ENCODE data around the gene DNAJC3. TPM values are rescaled to one million over a fixed set of nuclear protein-coding genes. Genes with fewer than 3 reads are reported as not detected.

Gene DNAJC3, protein sequence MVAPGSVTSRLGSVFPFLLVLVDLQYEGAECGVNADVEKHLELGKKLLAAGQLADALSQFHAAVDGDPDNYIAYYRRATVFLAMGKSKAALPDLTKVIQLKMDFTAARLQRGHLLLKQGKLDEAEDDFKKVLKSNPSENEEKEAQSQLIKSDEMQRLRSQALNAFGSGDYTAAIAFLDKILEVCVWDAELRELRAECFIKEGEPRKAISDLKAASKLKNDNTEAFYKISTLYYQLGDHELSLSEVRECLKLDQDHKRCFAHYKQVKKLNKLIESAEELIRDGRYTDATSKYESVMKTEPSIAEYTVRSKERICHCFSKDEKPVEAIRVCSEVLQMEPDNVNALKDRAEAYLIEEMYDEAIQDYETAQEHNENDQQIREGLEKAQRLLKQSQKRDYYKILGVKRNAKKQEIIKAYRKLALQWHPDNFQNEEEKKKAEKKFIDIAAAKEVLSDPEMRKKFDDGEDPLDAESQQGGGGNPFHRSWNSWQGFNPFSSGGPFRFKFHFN
- 30.6 and 41.7 TPM in 2 replicates for total RNA-seq

DNA sequence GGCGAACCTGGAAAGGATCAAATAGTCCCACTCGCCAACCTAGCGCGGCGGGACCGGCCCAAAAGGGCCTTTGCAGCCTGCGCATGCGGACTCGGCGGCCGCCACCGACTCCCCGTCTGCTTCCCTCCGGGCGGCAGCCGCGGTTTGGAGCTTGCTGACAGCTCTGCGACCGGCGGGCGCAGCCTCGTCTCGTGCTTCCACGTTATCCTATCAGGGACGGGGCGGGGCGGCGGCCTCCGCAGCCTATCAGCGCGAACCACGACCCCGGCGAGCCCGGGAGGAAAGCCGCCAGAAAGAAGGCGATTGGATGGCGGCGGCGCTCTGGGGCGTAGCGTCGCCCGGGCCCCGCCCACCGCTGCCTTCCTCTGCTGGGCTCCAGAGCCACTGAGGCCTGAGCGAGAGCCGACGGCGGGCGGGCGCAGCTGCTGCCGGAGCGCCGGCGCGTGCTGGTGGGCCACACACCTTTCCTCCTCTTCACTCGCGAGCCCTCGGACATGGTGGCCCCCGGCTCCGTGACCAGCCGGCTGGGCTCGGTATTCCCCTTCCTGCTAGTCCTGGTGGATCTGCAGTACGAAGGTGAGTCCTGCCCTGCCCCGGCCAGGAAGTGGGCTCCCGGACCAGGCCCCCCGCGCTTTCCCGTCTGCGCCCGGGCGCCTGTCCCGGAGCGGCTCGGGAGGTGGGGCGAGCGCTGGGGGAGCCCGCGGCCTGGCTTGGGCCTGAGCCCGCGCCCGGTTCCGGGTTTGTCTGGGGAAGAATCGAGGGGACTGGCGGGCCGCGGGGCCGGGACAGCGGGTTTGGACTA is at the start of gene DNAJC3:
TSS of gene DNAJC3 (plus strand) at position 378 of the 802 bp plus-strand sequence. CDS start at position 495, 117 bp downstream.

DNA sequence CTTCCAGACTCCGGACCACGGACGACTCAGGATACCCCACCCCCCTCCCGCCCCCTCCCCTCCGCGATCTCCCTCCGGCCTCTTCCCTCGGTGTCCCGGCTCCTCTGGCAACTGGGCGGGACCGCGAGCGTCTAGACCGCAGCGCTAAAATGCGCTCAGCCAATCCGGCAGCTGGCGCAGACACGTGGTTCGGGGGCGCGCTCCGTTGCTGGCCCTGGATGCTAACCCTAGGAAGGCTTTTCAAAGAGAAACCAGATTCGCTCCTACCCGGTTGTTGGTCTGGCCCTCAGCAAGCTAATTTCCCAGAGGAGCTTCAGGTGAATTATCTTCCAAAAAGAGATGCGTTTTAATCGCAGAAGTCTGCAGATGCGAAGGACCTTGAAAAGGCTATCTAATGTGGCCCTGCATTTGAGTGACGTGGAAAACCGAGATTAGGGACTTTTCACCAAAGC is 32.3 kb upstream of the DNAJC3 start, which contains the start of gene DZIP1:
TSS of gene DZIP1 (minus strand) at position 106 of the 452 bp plus-strand sequence. CDS start 2,677 bp downstream, outside the sequence.

Other genes with a start within 250 kb of the DNAJC3 start
- gene CLDN10, start 124.4 kb upstream of the DNAJC3 start, total RNA-seq: not detected in 2 replicates
- gene DZIP1, start 32.4 kb upstream of the DNAJC3 start, total RNA-seq: 24.3 and 31.7 TPM in 2 replicates

Measured in pericardium fibroblast (primary cell).